Tibial nerve (tissue), 4 donors: Measurements from ENCODE around the gene QDPR. TPM values are rescaled to one million over a fixed set of nuclear protein-coding genes. Genes with fewer than 3 reads are reported as not detected.

Experiments
- DNase-seq, 2 donors: peaks; one replicate each; pipeline ENCODE4 v3.0.0-alpha.2; 2019; ENCODE audit warnings: low spot score in 2 of 2
- H3K27ac ChIP-seq, 4 donors: fragments of 200-600 bp; sonication (generic) in 3 of 4; one replicate each; pipeline ENCODE4 v1.5.1; 2017 to 2019; ENCODE audit warnings: mild to moderate bottlenecking in 1 of 4
- H3K27me3 ChIP-seq, 2 donors: fragments of 200-600 bp; sonication (generic) in 1 of 2; one replicate each; pipeline versions ENCODE4 v1.5.1 to v1.6.0; 2017 to 2019
- H3K36me3 ChIP-seq, 3 donors: fragments of 200-600 bp; sonication (generic); one replicate each; pipeline ENCODE4 v1.5.1; 2018 to 2019
- H3K4me1 ChIP-seq, 4 donors: fragments of 200-600 bp; sonication (generic) in 3 of 4; one replicate each; pipeline ENCODE4 v1.5.1; 2017 to 2019
- H3K4me3 ChIP-seq, 4 donors: fragments of 200-600 bp; sonication (generic) in 3 of 4; one replicate each; pipeline ENCODE4 v1.5.1; 2017 to 2019; ENCODE audit warnings: mild to moderate bottlenecking in 1 of 4, moderate library complexity in 1 of 4
- H3K9me3 ChIP-seq, 4 donors: fragments of 200-600 bp; sonication (generic) in 3 of 4; one replicate each; pipeline ENCODE4 v1.5.1; 2017 to 2019
- CTCF ChIP-seq, 5 experiments: fragments of 200-600 bp in 3 of 5; fragments of 450-650 bp in 2 of 5; sonication (generic) in 3 of 5; IDR thresholded peaks; one replicate each; pipeline ENCODE4 v1.5.1; 2016 to 2019; ENCODE audit warnings: antibody characterized with exemption in 5 of 5, mild to moderate bottlenecking in 3 of 5, moderate library complexity in 2 of 5
- EP300 ChIP-seq, 2 donors: sonication (generic); formaldehyde crosslinking; IDR thresholded peaks; one replicate each; pipeline ENCODE4 v1.6.1; 2017; ENCODE audit warnings: antibody characterized with exemption in 2 of 2, mild to moderate bottlenecking in 1 of 2
- POLR2A ChIP-seq, 2 donors: fragments of 450-650 bp; IDR thresholded peaks; one replicate each; pipeline ENCODE4 v1.6.1; 2017; ENCODE audit warnings: antibody characterized with exemption in 2 of 2, mild to moderate bottlenecking in 2 of 2, moderate library complexity in 2 of 2
- WGBS, 2 donors: methylation state at CpG; one replicate each; pipeline ENCODE4 v1.1.5; 2018; 5-methylcytosine and 5-hydroxymethylcytosine counted together
- total RNA-seq, 4 donors: library from RNA; depleted of rRNA; stranded (reverse); fragments of >200 nt; gene quantifications; one replicate each; pipeline ENCODE4 v1.1.0, GENCODE V29; 2016

The QDPR gene
- total RNA-seq, 4 donors from 2014 or later: 15.9 to 53.1 (median 24.7) TPM

- Histone ChIP-seq H3K36me3 (no peaks in the 10 kb centered on the region), H3K27ac (no peak overlapping the region), H3K9me3 (no peaks in the 10 kb centered on the region), H3K27me3 (no peaks in the 10 kb centered on the region), H3K4me1 (no peaks in the 10 kb centered on the region), H3K4me3 (no peak overlapping the region)
- WGBS, 2 donors: 66 to 72% methylated on average over 8 of the region's 8 CpGs
- TF ChIP-seq EP300 (IDR thresholded peaks at IDR 0.05): no peak
- TF ChIP-seq POLR2A (IDR thresholded peaks at IDR 0.05): no peak
- no peak for TF ChIP-seq CTCF (IDR thresholded peaks at IDR 0.05)
- DNase-seq: no peak
These were observed 19.8 kb upstream of the QDPR start for GRCh38 chr4:17531538-17532285.

GRCh38 chr4:17528551-17529165 lies 16.8 kb upstream of the QDPR start:
- Histone ChIP-seq H3K4me3 (no peak overlapping the region), H3K27me3 (no peaks in the 10 kb centered on the region), H3K36me3 (no peaks in the 10 kb centered on the region), H3K4me1 (no peaks in the 10 kb centered on the region), H3K9me3 (no peaks in the 10 kb centered on the region), H3K27ac (no peak overlapping the region)
- WGBS, 2 donors: 87 to 91% methylated on average over 10 of the region's 10 CpGs
- TF ChIP-seq CTCF (IDR thresholded peaks at IDR 0.05) (no peak), POLR2A (IDR thresholded peaks at IDR 0.05) (no peak), EP300 (IDR thresholded peaks at IDR 0.05) (no peak)
- no peak for DNase-seq

GRCh38 chr4:17526695-17527477 lies 15.0 kb upstream of the QDPR start:
- DNase-seq: no peak
- H3K27ac ChIP-seq: no peak overlapping the region
- H3K4me1 ChIP-seq: no peaks in the 10 kb centered on the region
- H3K4me3 ChIP-seq: no peak overlapping the region
- WGBS, 2 donors: 77 to 82% methylated on average over 27 of the region's 27 CpGs
- H3K9me3 ChIP-seq: no peaks in the 10 kb centered on the region
- no peaks in the 10 kb centered on the region for H3K36me3 ChIP-seq
- no peaks in the 10 kb centered on the region for H3K27me3 ChIP-seq
- TF ChIP-seq POLR2A (IDR thresholded peaks at IDR 0.05) (no peak), EP300 (IDR thresholded peaks at IDR 0.05) (no peak), CTCF (IDR thresholded peaks at IDR 0.05) (no peak)

GRCh38 chr4:17523662-17524061 lies 11.8 kb upstream of the QDPR start:
- DNase-seq: no peak
- Histone ChIP-seq H3K9me3 (no peaks in the 10 kb centered on the region), H3K27ac (no peak overlapping the region), H3K36me3 (no peaks in the 10 kb centered on the region), H3K4me3 (no peak overlapping the region), H3K27me3 (no peaks in the 10 kb centered on the region), H3K4me1 (no peaks in the 10 kb centered on the region)
- WGBS, 2 donors: 29 to 35% methylated on average over 2 of the region's 2 CpGs
- TF ChIP-seq EP300 (IDR thresholded peaks at IDR 0.05) (no peak), CTCF (IDR thresholded peaks at IDR 0.05) (no peak), POLR2A (IDR thresholded peaks at IDR 0.05) (no peak)

GRCh38 chr4:17521595-17521994 lies 9.7 kb upstream of the QDPR start:
- no peaks in the 10 kb centered on the region for H3K36me3 ChIP-seq
- WGBS, 2 donors: 84 to 86% methylated on average over 5 of the region's 5 CpGs
- H3K27ac ChIP-seq: no peak overlapping the region
- H3K9me3 ChIP-seq: no peaks in the 10 kb centered on the region
- no peak overlapping the region for H3K4me3 ChIP-seq
- TF ChIP-seq POLR2A (IDR thresholded peaks at IDR 0.05) (no peak), EP300 (IDR thresholded peaks at IDR 0.05) (no peak), CTCF (IDR thresholded peaks at IDR 0.05) (no peak)
- no peaks in the 10 kb centered on the region for H3K4me1 ChIP-seq
- H3K27me3 ChIP-seq: no peaks in the 10 kb centered on the region
- no peak for DNase-seq
